Inflammatory macrophage treated with lipopolysaccharide for 4 hours (primary cell): ENCODE measurements around the gene FPR2.
"Not testable (repeated sequence)": the region's sequence is repeated elsewhere in the genome, so short reads cannot be mapped to it uniquely, and the experiment has no call there.

Experiments used
- DNase-seq: peaks from one replicate; pipeline ENCODE4 v3.0.0-alpha.2; 2020

Gene FPR2, protein sequence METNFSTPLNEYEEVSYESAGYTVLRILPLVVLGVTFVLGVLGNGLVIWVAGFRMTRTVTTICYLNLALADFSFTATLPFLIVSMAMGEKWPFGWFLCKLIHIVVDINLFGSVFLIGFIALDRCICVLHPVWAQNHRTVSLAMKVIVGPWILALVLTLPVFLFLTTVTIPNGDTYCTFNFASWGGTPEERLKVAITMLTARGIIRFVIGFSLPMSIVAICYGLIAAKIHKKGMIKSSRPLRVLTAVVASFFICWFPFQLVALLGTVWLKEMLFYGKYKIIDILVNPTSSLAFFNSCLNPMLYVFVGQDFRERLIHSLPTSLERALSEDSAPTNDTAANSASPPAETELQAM

DNA sequence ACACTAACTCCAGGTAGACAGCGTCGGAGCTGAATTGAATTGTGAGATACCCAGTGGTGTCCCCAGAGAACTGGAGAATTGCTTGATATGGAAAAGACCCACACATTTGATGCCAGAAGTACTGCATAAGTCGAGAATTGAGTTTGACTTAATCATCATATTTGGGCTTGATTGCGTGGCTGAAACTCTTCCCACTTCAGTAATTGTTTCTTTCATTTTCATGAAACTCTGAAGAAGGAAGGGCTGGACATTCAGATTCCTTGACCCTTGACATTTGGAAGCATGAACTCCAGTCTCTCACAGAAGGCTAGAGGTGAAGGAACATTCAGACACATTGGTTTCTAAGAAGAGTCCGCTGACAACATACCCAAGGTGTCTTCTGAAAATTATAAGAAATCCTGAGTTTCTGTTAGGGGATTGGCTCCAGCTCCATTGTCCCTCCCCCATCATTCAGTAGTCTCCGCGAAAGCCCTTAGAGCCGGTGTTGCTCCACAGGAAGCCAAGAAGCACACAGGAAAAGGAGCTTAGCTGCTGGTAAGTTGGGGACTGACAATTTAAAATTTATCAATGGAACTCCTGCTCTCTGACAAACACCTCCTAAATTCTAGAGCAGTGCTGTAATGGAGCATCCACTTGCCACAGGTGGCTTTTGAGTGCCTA, at the start of gene FPR2:
FPR2 (plus strand) TSS at position 484 of the 660 bp plus-strand sequence. CDS start 7,479 bp downstream, outside the sequence.
- DNase-seq = peak; percentile 84

DNA sequence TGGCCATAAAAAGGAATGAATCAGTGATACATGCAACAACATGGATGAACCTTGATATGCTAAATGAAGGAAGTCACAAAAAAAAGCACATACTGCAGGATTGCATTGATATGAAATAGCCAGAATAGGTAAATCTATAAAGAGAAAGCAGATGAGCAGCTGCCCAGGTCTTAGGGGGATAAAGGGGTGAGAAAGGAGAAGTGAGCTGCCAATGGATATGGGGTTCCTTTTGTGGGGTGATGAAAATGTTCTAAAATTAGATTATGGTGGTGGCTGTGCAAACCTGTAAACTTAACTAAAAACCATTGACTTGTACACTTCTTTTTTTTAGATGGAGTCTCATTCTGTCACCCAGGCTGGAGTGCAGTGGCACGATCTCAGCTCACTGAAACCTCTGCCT, 49.3 kb upstream of the FPR2 start:
- DNase-seq = no peak

DNA sequence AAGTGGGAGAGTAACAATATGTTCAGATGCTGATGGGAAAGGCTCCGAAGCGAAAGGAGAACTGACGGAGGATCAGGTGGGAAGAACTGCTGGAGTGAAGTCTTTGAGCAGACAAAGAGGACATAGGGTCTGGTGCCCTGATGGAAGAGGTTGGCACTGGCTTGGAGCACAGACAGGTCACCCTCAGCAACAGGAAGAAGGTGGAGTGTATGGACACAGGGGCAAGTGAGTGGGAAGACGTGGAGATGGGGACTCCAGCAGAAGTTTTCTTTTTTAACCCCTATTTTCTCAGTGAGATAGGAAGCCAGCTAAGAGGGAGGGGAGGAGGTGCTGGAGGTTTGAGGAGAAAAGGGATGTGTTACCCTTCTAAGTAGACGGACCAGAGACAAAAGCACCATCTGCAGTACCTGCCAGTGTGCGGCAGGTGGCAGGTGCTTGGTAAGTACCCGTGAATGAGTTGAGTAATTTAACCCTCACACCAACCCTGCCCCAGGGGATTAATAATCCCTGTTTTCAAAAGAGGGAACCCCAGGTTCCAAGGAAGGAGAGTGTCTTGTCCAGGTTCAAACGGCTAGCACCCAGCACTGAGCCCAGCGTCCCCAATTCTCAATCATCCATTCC, 48.4 kb upstream of the FPR2 start:
- no peak for DNase-seq

DNA sequence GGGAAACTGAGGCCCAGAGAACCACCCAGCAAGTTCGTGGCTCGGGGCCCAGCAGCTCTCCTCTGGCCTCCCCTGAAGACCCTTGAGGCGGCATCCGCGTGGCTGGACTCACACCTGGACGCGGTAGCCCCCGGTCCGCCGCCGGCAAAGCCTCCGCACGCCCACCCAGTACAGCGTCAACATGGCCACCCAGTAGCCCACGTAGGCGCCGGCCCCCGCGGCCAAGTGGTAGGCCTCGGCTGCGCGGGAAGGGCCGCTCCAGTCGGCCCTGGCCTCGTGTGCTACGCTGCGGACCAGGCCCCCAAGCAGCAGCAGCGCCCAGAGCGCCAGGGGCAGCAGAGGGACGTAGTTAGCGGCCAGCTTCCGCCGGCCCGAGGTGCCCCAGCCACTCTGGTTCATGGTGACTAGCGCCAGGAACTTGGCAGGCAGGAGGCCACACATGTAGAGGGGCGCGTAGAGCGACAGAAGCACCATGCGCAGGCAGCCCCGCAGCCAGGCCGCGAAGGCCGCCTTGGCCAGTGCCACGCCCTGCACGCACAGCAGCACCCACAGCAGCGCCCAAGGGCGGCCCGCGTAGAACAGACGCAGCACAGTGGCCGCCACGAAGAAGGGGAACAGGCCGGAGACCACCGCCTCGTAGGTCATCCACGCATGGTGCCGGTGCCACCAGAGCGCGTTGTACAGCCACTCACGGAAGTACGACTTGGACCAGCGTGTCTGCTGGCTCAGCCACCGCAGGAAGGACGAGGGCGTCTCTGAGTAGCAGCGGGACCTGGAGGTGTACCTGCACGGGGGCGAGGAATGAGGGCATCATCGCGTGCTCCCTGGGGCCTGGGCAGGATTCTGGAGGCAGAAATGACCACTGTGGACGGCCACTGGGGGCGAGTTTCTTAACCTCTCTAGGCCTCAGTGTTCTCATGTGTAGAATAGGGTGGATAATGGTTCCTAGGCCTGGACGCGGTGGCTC, 47.4 kb upstream of the FPR2 start:
- DNase-seq = no peak

DNA sequence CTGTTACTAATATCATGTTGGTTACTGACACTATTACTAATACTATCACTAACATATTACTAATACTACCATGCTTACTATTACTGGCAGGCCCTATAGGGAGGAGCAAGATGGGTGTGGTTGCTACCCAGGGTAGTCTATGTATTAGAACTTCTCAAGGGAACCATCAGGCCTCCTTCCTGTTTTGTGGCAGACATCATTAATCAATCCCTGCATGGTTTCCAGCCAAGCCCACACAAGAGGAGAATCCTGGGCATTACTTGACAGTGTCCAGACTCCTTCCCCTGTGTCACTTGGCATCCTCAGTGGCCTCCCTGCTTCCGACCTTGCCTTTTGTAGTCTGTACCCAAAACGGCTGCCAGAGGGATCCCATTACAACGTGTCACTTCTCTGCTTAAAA, 46.1 kb upstream of the FPR2 start:
- peak; percentile 70 for DNase-seq

DNA sequence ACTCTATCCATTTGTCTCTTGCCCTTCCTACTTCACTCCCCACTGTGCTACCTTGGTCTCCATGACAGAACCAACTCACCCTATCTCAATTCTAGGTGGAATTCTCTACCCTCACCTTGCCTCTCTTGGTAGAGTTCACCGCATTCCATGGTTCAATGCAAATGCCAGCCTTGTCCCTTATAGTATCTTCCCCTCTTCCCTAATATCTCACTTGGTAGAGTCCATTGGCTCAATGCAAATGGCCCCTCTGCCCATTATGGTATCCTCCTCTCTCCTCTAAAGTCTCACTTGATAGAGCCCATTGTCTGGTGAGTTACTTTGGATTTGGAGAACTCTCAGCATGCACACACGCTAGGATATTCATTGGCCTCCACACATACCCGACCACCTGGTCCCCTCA, 45.1 kb upstream of the FPR2 start:
- DNase-seq = no peak

DNA sequence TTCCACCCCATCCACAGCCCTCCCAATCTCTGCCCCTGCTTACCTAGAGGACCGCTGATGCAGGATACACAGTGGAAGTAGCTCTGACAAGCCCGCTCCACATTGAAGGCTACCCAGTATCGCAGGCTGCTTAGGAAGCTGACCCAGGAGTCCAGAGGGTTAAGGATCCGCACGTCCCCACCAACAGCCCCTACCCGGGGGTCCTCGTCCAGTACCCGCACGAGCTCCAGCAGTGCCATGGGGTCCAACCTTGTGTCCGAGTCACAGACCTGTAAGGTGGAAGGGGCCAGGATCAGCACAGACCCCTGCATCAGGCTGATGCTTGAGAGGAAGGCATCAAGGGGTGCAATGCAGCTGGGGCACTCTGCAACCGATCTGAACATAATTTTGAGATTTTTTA, 44.1 kb upstream of the FPR2 start:
- no peak for DNase-seq

DNA sequence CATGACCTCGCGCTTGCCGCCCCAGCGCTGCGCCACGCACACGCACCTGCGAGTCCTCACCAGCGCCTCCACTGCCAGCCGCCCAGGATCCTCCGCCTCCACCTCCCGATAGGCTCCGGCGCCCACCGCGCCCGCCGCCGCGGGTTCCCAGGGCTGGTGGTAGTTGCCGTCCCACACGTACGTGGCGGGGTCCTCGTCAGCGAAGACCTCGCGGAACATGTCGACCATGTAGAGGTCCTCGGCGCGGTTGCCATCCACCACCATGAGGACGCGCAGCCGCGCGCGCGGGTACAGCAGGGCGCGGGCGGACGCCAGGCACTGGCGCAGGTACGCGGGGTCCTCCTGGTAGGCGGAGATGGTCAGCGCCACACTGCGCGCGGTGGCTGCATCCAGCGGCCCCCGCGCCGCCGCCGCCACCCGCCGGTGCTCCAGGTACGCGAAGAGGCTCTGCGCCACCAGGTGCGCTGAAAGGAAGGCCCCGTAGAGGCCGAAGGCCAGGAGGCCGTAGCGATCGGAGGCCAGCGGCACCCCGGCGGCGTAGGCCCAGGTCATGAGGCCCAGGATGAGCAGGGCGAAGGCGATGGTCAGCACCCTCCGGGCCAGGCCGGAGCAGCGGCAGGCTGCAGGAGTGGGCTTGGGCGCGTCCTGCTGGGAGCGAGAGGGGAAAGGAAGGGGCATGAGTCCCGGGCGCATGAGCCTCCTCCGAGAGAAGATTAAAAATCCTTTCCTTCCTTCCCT, 41.6 kb upstream of the FPR2 start:
- DNase-seq = no peak

DNA sequence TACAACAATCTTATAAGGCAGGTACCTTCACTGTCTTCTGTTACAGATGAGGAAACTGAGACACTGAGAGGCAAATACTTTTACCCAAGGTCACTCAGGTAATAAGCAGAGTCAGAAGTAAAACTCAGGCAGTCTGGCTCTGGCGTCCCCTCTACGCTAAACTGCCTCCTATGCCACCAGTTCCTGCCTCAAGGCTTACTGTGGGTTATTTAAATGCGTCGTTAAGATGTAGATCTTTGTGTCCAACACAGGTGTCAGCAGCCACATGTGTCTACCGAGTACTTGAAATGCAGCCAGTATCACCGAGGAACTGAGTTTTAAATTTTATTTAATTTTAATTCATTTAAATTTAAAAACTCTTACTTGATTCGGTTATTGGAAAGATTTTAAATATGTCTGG, 39.1 kb upstream of the FPR2 start:
- no peak for DNase-seq

DNA sequence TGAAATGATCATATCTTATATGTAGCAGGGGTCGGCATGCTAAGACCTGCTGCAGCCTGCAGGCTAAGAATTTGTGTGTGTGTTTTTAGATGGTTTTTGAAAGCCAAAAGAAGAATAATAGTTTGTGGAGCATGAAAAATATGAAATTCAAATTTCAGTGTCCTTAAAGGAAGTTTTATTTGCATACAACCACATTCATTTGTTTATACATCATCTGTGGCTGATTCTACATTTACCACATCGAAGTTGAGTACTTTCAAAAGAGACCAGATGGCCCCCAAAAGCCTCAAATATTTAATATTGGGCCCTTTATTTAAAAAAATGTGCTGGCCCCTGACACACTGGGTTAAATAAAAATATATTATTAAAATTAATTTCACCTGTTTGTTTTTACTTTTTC, 38.5 kb upstream of the FPR2 start:
- no peak for DNase-seq

DNA sequence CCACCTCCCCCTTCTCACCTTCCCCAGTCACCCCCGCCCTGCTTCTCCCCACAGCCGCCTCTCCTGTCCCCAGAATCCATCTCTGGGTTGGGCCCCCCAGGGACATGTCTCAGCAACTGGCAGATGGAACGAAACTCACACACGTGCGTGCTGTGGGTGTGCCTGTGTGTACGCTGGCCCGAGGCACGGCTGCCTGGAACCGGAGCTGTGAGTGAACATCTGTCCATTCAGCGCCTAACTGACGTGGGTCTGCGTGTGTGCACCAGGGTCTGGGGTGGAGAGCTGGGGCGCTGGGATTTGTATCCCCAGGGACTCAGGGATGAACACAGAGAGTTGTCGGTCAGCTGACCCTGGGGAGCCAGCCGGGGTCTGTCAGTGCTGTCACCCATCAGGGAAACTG, 36.4 kb upstream of the FPR2 start:
- DNase-seq = no peak

DNA sequence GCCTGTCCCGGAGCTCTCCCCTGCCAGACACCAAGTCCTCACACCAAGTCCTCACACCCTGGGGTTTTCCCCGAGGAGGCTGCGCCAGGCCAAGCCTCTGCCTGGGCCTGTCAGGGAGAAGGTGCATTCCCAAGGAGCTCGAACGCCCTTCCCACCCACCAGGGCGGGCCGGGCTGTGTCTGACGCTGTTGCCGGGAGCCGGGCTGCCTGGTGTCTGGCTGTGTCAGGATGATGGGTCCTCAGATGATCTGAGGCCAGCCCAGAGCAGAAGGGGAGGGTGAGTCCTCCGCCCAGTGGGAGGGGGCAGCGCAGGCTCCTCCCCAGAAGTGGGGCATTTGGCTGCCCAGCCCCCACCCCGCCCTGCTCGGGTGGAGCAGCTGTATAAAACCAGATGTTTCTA, 34.9 kb upstream of the FPR2 start:
- DNase-seq = peak; percentile 46

DNA sequence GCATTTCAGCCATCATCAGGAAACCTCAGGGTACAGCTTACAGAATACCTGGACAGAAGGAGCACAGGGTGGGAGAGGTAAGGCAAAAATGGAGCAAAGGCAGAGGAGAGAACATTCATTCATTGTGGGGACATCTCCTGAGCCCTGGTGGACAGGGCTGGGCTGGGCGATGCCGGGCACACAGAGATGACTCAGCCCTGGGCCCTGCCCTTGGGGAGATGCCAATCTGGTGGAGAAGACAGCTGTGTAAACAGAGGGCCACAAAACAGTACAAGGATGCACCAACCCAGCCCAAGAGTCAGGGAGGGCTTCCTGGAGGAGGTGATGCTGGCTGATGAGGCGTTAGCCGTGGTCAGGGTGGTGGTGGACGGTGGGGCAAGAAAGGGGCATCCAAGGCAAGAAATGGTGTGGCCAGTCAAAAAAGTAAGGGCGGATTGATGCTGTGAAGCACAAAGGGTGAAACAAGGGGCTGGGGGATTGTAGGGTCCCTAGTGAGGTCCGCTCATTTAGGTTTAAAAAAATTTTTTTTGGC, 33.6 kb upstream of the FPR2 start:
- DNase-seq = no peak

DNA sequence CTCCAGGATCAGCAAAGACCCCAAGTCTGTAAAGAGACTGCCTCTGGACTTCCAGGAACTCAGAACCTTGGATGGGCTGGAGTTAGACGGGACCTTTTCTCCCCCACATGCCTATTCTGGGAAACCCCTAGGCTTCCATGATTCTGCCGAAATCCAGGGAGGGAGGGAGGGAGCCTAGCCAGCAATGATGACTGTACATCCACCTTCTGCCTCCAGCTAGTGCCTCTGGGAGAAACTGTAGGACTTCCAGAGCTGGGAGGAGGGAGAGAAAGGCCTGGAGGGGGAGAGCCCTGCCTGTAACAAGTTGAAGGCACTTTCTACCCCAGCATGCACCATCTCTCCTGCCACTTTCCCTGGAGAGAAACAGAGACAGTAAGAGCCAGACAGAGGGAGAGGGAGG, 31.2 kb upstream of the FPR2 start:
- no peak for DNase-seq

DNA sequence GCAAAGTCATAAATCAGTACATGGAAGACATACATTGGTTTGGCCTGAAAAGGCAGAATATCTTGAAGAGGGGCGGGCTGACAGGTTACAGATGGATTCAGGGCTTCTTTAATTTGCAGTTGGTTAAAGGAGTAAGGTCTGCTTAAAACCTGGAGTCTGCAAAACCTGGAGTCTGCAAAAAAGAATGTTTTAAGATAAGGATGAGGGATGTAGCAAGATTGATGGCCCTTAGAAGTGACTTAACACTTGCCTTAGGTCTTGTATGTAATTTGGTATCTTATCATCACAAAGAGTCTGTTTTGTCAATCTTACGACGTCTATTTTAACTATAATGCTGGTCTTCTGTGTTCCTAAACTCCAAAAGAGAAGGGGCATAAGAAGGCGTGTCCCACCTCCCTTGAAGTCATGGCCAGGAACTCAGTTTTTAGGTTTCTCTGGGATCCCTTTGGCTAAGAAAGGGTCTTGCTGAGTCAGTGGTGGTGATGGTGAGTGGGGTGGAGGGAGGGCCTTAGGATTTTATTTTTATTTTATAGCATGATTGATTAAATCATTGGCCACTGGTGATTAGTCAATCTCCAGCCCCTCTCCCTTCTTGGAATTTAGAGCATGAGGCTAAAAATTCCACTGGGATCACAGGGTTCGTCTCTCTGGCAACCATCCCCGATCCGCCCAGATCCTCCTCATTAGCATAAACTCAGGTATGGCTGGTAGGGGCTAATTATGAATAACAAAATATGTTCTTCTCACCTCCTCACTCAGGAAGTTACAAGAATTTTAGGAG, 27.0 kb upstream of the FPR2 start:
- no peak for DNase-seq

DNA sequence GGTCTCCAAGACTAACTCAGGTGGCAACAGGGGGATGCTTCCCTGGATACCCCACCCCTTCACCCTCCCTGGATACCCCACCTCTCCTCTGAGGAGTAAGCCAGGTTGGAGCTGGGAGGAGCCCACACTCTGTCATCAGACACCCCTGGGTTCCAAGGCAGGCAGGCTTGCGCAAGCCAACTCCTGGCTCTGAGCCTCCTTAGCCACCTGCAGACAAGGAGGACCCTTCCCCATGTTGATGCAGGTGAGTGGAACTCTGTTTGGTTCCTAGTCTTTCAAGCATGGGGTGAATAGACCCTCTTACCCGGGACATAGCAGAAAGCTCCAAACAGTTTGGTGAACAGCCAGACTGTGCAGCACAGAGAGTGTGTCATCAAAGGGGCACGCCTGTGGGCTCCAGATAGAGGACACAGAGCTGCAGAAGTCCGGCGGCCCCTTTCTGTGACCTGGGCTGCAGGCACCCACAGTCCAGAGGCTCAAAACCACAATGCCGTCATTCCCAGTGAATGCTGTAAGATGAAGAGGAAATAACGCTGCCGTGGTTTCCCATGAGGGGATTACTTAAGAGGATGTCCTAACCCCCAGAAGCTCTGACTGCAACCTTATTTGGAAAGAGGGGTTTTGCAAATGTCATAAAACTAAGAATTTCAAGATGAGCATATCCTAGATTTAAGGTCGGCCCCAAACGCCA, 25.1 kb upstream of the FPR2 start:
- DNase-seq = peak; percentile 100

DNA sequence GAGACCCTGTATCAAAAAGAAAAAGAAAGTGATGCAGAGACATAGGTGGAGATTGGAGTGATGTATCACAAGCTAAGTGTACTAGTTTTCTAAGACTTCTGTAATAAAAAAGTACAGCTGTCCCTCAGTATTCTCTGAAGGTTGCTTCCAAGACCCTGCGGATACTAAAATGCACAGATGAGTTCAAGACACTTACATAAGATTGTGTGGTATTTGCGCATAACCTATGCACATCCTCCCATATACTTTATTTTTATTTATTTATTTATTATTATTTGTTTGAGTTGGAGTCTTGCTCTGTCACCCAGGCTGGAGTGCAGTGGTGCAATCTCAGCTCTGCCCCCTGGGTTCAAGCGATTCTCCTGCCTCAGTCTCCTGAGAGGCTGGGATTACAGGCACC, 23.6 kb upstream of the FPR2 start:
- no peak for DNase-seq

DNA sequence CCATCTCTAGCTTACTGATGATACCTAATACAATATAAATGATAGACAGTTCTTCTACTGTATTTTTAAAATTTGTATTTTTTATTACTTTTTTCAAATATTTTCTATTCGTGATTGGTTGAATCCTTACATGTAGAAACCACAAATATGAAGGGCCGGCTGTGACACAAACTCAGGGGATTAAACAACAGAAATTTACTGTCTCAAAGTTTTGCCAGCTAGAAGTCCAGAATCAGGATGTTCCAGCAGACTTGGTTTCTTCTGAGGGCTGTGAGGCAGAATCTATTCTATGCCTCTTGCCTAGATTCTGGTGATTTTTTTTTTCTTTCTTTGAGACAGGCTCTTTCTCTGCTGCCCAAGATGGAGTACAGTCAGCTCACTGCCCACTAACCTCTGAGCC, 23.1 kb upstream of the FPR2 start:
- DNase-seq = no peak

DNA sequence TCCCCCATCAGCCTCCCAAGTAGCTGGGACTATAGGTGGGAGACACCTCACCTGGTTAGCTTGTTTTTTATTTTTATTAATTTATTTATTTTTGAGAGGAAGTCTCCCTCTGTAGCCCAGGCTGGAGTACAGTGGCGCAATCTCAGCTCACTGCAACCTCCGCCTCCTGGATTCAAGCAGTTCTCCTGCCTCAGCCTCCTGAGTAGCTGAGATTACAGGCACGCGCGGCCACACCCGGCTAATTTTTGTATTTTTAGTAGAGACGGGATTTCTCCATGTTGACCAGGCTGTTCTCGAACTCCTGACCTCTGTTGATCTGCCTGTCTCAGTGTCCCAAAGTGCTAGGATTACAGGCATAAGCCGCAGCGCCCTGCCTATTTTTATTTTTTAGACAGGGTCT, 22.5 kb upstream of the FPR2 start:
- not testable (repeated sequence) for DNase-seq

DNA sequence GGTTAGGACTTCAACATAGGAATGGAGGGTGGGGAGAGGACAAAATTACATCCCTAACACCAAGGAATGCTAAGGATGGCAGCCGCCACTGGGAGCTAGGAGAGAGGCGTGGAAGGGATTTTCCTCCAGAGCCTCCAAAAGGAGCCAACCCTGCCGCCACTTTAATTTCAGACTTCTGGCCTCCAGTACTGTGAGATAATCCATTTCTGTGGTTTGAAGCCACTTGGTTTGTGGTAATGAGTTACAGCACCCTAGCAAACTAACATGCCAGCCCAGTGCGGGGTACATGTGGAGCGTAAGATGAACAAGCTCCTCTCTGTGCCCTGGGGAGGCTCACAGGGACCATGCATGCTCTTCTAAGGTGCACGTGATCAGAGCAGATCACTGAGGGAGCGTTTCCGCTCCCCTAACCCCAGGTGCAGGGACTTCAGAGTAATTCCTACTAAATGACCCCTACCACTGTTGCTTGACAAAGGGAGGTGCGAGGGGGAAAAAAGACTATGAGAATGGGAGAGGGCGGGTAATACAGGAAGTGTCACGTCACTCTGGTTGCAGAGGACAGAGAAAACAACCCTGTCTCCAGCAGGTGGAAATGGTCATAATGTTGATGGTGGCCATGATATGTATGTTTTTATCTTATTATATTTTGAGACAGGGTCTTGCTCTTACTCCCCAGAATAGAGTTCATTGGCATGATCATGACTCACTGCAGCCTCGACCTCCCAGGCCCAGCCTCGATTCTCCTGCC, 21.3 kb upstream of the FPR2 start:
- no peak for DNase-seq
